Natural killer cell (primary cell): ENCODE results near the gene FGF12. TPM values are rescaled to one million over a fixed set of nuclear protein-coding genes. Genes with fewer than 3 reads are reported as not detected.

Experiments used
- ATAC-seq, 3 donors: fragments of 150-1000 bp in 2 of 3; fragments of 200-7000 bp in 1 of 3; cut with Tn5 transposase; 1 replicate in 1 of 3; 2 replicates in 2 of 3; pipeline ENCODE4 v1.10.0; 2021; ENCODE audit warnings: mild to moderate bottlenecking in 2 of 3, moderate library complexity in 2 of 3
- DNase-seq, 2 donors: peaks; one replicate each; pipeline versions ENCODE4 v3.0.0 to v3.0.0-alpha.2; 2013 to 2021; ENCODE audit warnings: mixed read lengths in 1 of 2
- H3K27ac ChIP-seq: one replicate; pipeline ENCODE4 v1.5.1; 2013; ENCODE audit warnings: mild to moderate bottlenecking, low read length
- H3K27me3 ChIP-seq: one replicate; pipeline ENCODE4 v1.6.1; 2013; ENCODE audit warnings: low read length; ENCODE audit not compliant: control insufficient read depth, insufficient read depth
- H3K36me3 ChIP-seq: one replicate; pipeline ENCODE4 v1.6.1; 2013; ENCODE audit warnings: low read length; ENCODE audit not compliant: control insufficient read depth, insufficient read depth
- H3K4me1 ChIP-seq: one replicate; pipeline ENCODE4 v1.6.1; 2013; ENCODE audit warnings: low read length; ENCODE audit not compliant: control insufficient read depth, insufficient read depth
- H3K4me3 ChIP-seq: one replicate; pipeline ENCODE4 v1.5.1; 2013; ENCODE audit warnings: low read length
- H3K9me3 ChIP-seq: one replicate; pipeline ENCODE4 v1.6.1; 2013; ENCODE audit warnings: low read length; ENCODE audit not compliant: control insufficient read depth, insufficient read depth
- H3K27ac Mint-ChIP-seq, 2 donors: one replicate each; pipeline ENCODE4 v1.8.0; 2022; ENCODE audit warnings: mild to moderate bottlenecking in 2 of 2, mixed read lengths in 2 of 2, moderate library complexity in 1 of 2
- H3K27me3 Mint-ChIP-seq, 2 donors: one replicate each; pipeline ENCODE4 v1.8.0; 2022; ENCODE audit warnings: low read depth in 2 of 2, mixed read lengths in 2 of 2
- H3K36me3 Mint-ChIP-seq: one replicate; pipeline ENCODE4 v1.8.0; 2022; ENCODE audit warnings: mixed read lengths
- H3K4me1 Mint-ChIP-seq, 2 donors: one replicate each; pipeline ENCODE4 v1.8.0; 2022; ENCODE audit warnings: mixed read lengths in 2 of 2
- H3K4me3 Mint-ChIP-seq: one replicate; pipeline ENCODE4 v1.8.0; 2022; ENCODE audit warnings: mild to moderate bottlenecking, moderate library complexity, mixed read lengths
- H3K9me3 Mint-ChIP-seq, 2 donors: one replicate each; pipeline ENCODE4 v1.8.0; 2022; ENCODE audit warnings: mixed read lengths in 2 of 2
- WGBS: methylation state at CpG from one replicate; pipeline ENCODE4 v1.1.7; 2013; ENCODE audit warnings: missing lambda C conversion rate; ENCODE audit not compliant: insufficient coverage; 5-methylcytosine and 5-hydroxymethylcytosine counted together
- intact Hi-C: fragments of 100-400 bp; cut with micrococcal nuclease; formaldehyde crosslinking; loops from one replicate; pipeline ENCODE4 v1.14.2; 2022
- total RNA-seq, 4 donors: library from RNA; stranded (reverse); fragments of 120-200 nt in 1 of 4; gene quantifications; one replicate each; pipeline versions ENCODE4 v1.2.3 to v1.2.4, GENCODE V29; 2013 to 2022
- TF ChIP-seq, protein P1 (sequence below): fragments of 200-600 bp; IDR thresholded peaks from one replicate; pipeline ENCODE4 v1.8.0; 2022; ENCODE audit warnings: antibody characterized with exemption

Gene FGF12
- total RNA-seq, 3 donors from 2014 or later (not counting 1 experiment from before 2014, with no cell fraction given), result not detected

DNA sequence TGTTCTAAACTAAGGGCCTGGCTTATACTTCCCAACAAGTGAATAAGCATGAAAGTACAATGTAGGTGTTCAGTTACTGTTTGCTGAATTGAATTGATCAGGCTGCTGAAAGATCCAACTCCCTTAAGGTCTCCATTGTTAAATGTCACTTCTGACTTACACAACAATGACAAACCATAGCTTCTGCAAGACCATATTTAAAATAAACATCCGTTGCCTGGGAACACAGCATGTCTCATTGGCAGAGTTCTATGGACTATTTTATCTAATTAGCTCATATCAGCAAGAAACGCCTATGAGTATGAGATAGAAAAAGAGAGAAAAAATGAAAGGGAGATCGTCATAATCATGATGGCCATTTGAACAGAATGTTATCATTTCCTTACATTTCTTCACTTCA is 605.4 kb downstream of the FGF12 start:
- TF ChIP-seq, protein P1, sequence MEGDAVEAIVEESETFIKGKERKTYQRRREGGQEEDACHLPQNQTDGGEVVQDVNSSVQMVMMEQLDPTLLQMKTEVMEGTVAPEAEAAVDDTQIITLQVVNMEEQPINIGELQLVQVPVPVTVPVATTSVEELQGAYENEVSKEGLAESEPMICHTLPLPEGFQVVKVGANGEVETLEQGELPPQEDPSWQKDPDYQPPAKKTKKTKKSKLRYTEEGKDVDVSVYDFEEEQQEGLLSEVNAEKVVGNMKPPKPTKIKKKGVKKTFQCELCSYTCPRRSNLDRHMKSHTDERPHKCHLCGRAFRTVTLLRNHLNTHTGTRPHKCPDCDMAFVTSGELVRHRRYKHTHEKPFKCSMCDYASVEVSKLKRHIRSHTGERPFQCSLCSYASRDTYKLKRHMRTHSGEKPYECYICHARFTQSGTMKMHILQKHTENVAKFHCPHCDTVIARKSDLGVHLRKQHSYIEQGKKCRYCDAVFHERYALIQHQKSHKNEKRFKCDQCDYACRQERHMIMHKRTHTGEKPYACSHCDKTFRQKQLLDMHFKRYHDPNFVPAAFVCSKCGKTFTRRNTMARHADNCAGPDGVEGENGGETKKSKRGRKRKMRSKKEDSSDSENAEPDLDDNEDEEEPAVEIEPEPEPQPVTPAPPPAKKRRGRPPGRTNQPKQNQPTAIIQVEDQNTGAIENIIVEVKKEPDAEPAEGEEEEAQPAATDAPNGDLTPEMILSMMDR, result no peak
- peaks cover 12% of the 10 kb centered on the region in 2 donors for H3K9me3 Mint-ChIP-seq
- DNase-seq (no peak), ATAC-seq (no peak)
- Histone ChIP-seq H3K27me3 (no peaks in the 10 kb centered on the region), H3K9me3 (no peaks in the 10 kb centered on the region), H3K4me1 (no peaks in the 10 kb centered on the region), H3K27ac (no peak overlapping the region), H3K4me3 (no peak overlapping the region), H3K36me3 (no peaks in the 10 kb centered on the region)
- intact Hi-C loops, result no loop called here
- H3K36me3 Mint-ChIP-seq, result no peaks in the 10 kb centered on the region
- H3K4me1 Mint-ChIP-seq, result no peaks in the 10 kb centered on the region
- 100% methylated on average over 1 of the region's 3 CpGs for WGBS
- no peak overlapping the region for H3K27ac Mint-ChIP-seq
- no peaks in the 10 kb centered on the region for H3K27me3 Mint-ChIP-seq
- no peak overlapping the region for H3K4me3 Mint-ChIP-seq

DNA sequence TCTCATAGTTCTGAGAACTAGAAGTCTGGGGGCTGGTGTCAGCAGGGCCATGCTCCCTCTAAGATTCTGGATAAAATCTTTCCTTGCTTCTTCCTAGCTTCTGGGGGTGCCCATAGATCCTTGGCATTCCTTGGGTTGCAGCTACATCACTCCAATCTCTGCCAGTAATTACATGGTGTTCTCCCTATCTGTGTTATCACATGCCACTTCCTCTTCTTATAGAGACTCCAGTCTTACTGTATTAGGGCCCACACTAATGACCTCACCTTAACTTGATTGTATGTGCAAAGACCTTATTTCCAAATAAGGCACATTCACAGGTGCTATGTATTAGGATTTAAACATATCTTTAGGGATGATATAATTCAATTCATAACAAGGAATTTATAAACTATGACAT is 618.5 kb downstream of the FGF12 start:
- no peak overlapping the region for H3K27ac Mint-ChIP-seq
- intact Hi-C loops, result no loop called here

GRCh38 chr3:192106543-192106942 is 620.8 kb downstream of the FGF12 start:
- no peak for ATAC-seq
- intact Hi-C loops, result no loop called here
- Mint-ChIP-seq H3K4me1 (no peaks in the 10 kb centered on the region), H3K27me3 (no peaks in the 10 kb centered on the region), H3K9me3 (peaks cover 5 to 7% of the 10 kb centered on the region in 2 donors), H3K36me3 (no peaks in the 10 kb centered on the region), H3K27ac (no peak overlapping the region), H3K4me3 (no peak overlapping the region)
- H3K27ac ChIP-seq, result no peak overlapping the region
- DNase-seq, result no peak
- no peaks in the 10 kb centered on the region for H3K4me1 ChIP-seq
- no CpG with 5 or more reads among the region's 4 CpGs for WGBS
- H3K36me3 ChIP-seq, result no peaks in the 10 kb centered on the region
- H3K27me3 ChIP-seq, result no peaks in the 10 kb centered on the region
- H3K9me3 ChIP-seq, result no peaks in the 10 kb centered on the region
- TF ChIP-seq, protein P1, result no peak
- no peak overlapping the region for H3K4me3 ChIP-seq

More for the DNA sequence above, 618.5 kb downstream of the FGF12 start:
- TF ChIP-seq, protein P1, result no peak
- Histone ChIP-seq H3K27ac (no peak overlapping the region), H3K27me3 (no peaks in the 10 kb centered on the region), H3K4me1 (no peaks in the 10 kb centered on the region), H3K36me3 (no peaks in the 10 kb centered on the region), H3K9me3 (no peaks in the 10 kb centered on the region), H3K4me3 (no peak overlapping the region)
- Mint-ChIP-seq H3K4me1 (no peaks in the 10 kb centered on the region), H3K4me3 (no peak overlapping the region), H3K9me3 (peaks cover 5 to 9% of the 10 kb centered on the region in 2 donors), H3K27me3 (no peaks in the 10 kb centered on the region), H3K36me3 (no peaks in the 10 kb centered on the region)
- ATAC-seq (no peak), DNase-seq (no peak)

DNA sequence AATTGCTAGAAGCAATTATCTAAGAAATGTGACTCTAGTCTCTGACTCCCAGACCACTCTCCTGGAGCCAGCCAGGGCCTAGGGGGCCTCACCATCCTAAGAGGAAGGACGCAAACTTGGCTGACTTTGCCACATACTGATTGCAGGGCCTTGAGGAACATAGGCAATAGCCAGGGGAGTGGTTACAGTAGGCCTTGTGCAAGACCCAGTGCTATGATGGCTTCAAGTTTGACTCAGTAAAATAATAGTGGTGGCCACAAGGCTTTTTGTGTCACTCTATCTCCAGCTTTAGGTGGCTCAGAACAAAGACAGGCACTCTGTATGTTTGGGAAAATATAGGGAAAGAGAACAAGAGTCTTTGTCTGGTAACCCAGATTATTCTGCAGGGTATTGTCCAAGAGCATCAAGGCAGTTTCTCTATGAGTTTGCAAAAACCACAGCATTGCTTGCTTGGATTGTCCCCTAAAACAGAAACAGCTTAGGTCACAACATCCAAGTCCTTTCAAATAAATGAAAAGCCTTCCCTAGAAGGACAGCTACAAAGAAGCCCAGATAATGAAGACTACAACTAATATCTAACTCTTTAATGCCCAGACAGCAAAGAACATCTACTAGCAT is 634.8 kb downstream of the FGF12 start:
- Mint-ChIP-seq H3K4me3 (no peak overlapping the region), H3K27ac (no peak overlapping the region), H3K27me3 (no peaks in the 10 kb centered on the region), H3K36me3 (peaks cover 7% of the 10 kb centered on the region), H3K4me1 (no peaks in the 10 kb centered on the region), H3K9me3 (peaks cover 20 to 44% of the 10 kb centered on the region in 2 donors)
- Histone ChIP-seq H3K36me3 (no peaks in the 10 kb centered on the region), H3K4me1 (no peaks in the 10 kb centered on the region), H3K9me3 (peaks cover 4% of the 10 kb centered on the region), H3K27me3 (no peaks in the 10 kb centered on the region), H3K4me3 (no peak overlapping the region), H3K27ac (no peak overlapping the region)
- ATAC-seq (no peak), DNase-seq (no peak)
- 76% methylated on average over 1 of the region's 1 CpG for WGBS
- intact Hi-C loops, result no loop called here
- TF ChIP-seq, protein P1, result no peak
